HL-60 (cell line): ENCODE measurements around the gene ZNF236.

Source experiments
- CTCF ChIP-seq: IDR thresholded peaks from one replicate; pipeline ENCODE4 v1.5.1; 2011; ENCODE audit warnings: low read length, control low read depth, inconsistent platforms; ENCODE audit not compliant: insufficient read depth
- TF ChIP-seq, protein P1 (sequence below): IDR thresholded peaks from 2 replicates; pipeline ENCODE4 v1.6.1; 2012; ENCODE audit warnings: low read depth; ENCODE audit not compliant: insufficient replicate concordance

DNA sequence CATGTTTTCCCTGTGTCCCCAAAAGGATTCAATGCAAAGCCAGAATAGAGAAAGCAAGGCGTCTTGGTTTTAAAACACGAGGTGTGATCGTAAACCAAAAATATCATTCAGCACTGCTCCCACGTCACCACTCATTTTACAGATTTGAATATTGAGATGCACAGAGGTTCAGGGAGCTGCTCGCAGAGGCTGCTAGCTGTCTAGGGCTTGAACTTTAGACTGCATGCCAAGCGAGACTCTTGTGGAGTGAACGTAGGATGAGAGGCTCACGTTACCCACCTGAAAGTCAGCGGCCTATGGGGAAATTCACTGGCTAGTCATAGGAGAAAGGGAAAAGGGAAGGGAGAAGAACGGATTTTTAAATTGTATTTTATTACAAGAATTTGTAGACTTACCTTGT is 180.1 kb downstream of the ZNF236 start:
- no peak for TF ChIP-seq CTCF
- TF ChIP-seq, protein P1, sequence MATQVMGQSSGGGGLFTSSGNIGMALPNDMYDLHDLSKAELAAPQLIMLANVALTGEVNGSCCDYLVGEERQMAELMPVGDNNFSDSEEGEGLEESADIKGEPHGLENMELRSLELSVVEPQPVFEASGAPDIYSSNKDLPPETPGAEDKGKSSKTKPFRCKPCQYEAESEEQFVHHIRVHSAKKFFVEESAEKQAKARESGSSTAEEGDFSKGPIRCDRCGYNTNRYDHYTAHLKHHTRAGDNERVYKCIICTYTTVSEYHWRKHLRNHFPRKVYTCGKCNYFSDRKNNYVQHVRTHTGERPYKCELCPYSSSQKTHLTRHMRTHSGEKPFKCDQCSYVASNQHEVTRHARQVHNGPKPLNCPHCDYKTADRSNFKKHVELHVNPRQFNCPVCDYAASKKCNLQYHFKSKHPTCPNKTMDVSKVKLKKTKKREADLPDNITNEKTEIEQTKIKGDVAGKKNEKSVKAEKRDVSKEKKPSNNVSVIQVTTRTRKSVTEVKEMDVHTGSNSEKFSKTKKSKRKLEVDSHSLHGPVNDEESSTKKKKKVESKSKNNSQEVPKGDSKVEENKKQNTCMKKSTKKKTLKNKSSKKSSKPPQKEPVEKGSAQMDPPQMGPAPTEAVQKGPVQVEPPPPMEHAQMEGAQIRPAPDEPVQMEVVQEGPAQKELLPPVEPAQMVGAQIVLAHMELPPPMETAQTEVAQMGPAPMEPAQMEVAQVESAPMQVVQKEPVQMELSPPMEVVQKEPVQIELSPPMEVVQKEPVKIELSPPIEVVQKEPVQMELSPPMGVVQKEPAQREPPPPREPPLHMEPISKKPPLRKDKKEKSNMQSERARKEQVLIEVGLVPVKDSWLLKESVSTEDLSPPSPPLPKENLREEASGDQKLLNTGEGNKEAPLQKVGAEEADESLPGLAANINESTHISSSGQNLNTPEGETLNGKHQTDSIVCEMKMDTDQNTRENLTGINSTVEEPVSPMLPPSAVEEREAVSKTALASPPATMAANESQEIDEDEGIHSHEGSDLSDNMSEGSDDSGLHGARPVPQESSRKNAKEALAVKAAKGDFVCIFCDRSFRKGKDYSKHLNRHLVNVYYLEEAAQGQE = no peak
